GM11168 (cell line): Measurements from ENCODE around the gene NLGN1.

Experiments
- in situ Hi-C: fragments of 300-500 bp; cut with MboI; formaldehyde crosslinking; loops from one replicate; pipeline ENCODE4 v1.12.0; 2022; ENCODE audit warnings: low sequenced_read_pairs; ENCODE audit not compliant: unreplicated experiment

Gene NLGN1

GRCh38 chr3:174294616-174295015, 897.1 kb downstream of the NLGN1 start:
- in situ Hi-C loops, result loop anchor here (25.0 kb wide), 1 partner anchor 318 kb away; no protein-coding TSS in a partner anchor

GRCh38 chr3:174295306-174296092, 898.0 kb downstream of the NLGN1 start:
- in situ Hi-C loops, result loop anchor here (25.0 kb wide), 1 partner anchor 317 kb away; no protein-coding TSS in a partner anchor

GRCh38 chr3:174302746-174303315, 905.3 kb downstream of the NLGN1 start:
- in situ Hi-C loops, result no loop called here

- in situ Hi-C loops, result no loop called here
These were observed 906.5 kb downstream of the NLGN1 start for GRCh38 chr3:174303907-174304560.

GRCh38 chr3:174308736-174309135, 911.2 kb downstream of the NLGN1 start:
- in situ Hi-C loops, result no loop called here

- in situ Hi-C loops, result no loop called here
These were observed 913.0 kb downstream of the NLGN1 start for GRCh38 chr3:174310475-174310983.

GRCh38 chr3:174315225-174315624, 917.7 kb downstream of the NLGN1 start:
- in situ Hi-C loops, result no loop called here

- in situ Hi-C loops, result no loop called here
These were observed 919.5 kb downstream of the NLGN1 start for GRCh38 chr3:174317005-174317404.

GRCh38 chr3:174318181-174318580, 920.6 kb downstream of the NLGN1 start:
- in situ Hi-C loops, result no loop called here

- in situ Hi-C loops, result no loop called here
These were observed 924.0 kb downstream of the NLGN1 start for GRCh38 chr3:174321548-174321947.

- in situ Hi-C loops, result no loop called here
These were observed 925.2 kb downstream of the NLGN1 start for GRCh38 chr3:174322789-174323188.

- in situ Hi-C loops, result no loop called here
These were observed 927.6 kb downstream of the NLGN1 start for GRCh38 chr3:174325171-174325570.

- in situ Hi-C loops, result no loop called here
These were observed 928.5 kb downstream of the NLGN1 start for GRCh38 chr3:174325834-174326700.

GRCh38 chr3:174329321-174329720, 931.8 kb downstream of the NLGN1 start:
- in situ Hi-C loops, result no loop called here

- in situ Hi-C loops, result no loop called here
These were observed 932.8 kb downstream of the NLGN1 start for GRCh38 chr3:174330303-174330702.

GRCh38 chr3:174331095-174331800, 933.7 kb downstream of the NLGN1 start:
- in situ Hi-C loops, result no loop called here

GRCh38 chr3:174332391-174332790, 934.8 kb downstream of the NLGN1 start:
- in situ Hi-C loops, result no loop called here

GRCh38 chr3:174333640-174334039, 936.1 kb downstream of the NLGN1 start:
- in situ Hi-C loops, result no loop called here

- in situ Hi-C loops, result no loop called here
These were observed 936.6 kb downstream of the NLGN1 start for GRCh38 chr3:174334111-174334510.

GRCh38 chr3:174335324-174335723, 937.8 kb downstream of the NLGN1 start:
- in situ Hi-C loops, result no loop called here
